ENCODE results near the gene B4GALNT2.

Gene B4GALNT2

DNA sequence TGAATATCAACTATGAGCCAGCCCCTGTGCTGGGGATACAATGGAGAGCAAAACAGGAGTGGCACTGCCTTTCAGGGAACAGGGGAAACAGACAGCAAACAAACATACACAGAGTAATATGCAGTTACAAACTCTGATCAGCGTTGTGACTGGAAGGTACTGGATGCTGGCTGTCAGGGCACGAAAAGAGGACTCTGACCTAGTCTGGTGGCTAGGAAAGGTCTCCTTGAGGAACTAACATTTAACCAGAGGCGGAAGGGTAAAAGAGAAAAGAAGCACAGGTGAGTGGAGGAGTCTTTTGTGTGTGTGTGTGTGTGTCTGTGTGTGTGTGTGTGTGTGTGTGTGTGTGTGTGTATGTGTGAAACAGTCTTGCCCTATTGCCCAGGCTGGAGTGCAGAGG lies 12.4 kb upstream of the B4GALNT2 start:
- no peak for TF ChIP-seq TAF1 (IDR thresholded peaks at IDR 0.05; ENCODE audit: borderline replicate concordance, insufficient read depth, low read length)
- no peak for TF ChIP-seq FOXP2 (optimal IDR thresholded peaks at IDR 0.05; ENCODE audit: borderline replicate concordance, extremely low read depth, extremely low read length, insufficient read depth)
- TF ChIP-seq POLR2AphosphoS5 (IDR thresholded peaks at IDR 0.05; ENCODE audit: low read depth, low read length): no peak
- no peak for TF ChIP-seq SIN3A (IDR thresholded peaks at IDR 0.05; ENCODE audit: borderline replicate concordance, insufficient read depth, low read length)
- no peak for TF ChIP-seq REST (IDR thresholded peaks at IDR 0.05; ENCODE audit: insufficient read depth in 1 of 2, low read depth in 2 of 2, low read length in 2 of 2)

DNA sequence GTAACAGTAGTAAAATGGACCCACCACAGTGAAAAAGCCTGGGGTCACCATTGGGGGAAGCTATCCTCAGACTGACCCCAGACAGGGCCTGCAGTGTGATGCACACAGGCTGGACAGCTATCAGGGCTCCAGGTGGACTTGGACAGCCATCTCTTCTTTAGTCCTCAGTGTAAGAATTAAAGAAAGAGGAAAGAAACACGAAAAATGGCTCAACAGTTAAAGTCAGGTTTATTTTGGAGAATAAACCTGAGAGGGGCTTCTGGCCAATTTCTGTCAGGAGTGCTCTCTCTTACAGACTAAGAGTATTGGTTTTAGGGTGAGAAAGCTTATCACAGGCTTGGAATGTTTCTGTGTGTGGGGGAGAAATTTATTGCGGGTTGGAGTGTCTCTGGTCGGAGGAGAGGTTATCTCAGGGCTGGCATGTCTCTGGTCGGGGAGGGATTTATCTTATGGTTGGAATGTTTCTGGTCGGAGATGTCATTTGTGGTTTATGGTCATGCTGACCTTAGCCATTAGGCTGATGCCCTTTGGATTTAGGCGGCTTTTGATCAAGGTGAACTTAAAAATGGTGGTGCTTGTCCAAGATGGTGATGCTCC lies 10.8 kb upstream of the B4GALNT2 start:
- TF ChIP-seq SIN3A (IDR thresholded peaks at IDR 0.05; ENCODE audit: borderline replicate concordance, insufficient read depth, low read length): no peak
- no peak for TF ChIP-seq POLR2AphosphoS5 (IDR thresholded peaks at IDR 0.05; ENCODE audit: low read depth, low read length)
- TF ChIP-seq REST (IDR thresholded peaks at IDR 0.05; ENCODE audit: insufficient read depth in 1 of 2, low read depth in 2 of 2, low read length in 2 of 2): no peak
- TF ChIP-seq FOXP2 (optimal IDR thresholded peaks at IDR 0.05; ENCODE audit: borderline replicate concordance, extremely low read depth, extremely low read length, insufficient read depth): no peak
- TF ChIP-seq TAF1 (IDR thresholded peaks at IDR 0.05; ENCODE audit: borderline replicate concordance, insufficient read depth, low read length): no peak

DNA sequence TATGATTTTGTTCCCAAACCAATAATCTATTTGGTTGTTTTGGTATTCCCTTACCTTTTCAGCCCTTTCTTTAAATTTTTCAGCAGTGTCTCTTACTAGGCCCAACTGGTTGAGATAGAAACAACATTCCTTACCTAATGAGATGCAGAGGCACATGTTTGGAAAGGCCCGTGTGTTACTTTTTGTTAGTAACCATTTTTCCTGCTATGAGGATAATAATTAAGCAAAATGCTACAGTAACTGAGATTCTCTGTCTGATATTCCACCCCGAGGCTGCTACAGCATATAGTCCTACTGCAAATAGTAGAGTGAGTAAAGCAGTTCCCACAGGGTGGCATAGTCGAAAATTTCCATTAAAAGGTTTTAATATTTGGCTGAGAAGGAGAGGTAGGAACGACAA lies 10.0 kb upstream of the B4GALNT2 start:
- TF ChIP-seq SIN3A (IDR thresholded peaks at IDR 0.05; ENCODE audit: borderline replicate concordance, insufficient read depth, low read length) (no peak), POLR2AphosphoS5 (IDR thresholded peaks at IDR 0.05; ENCODE audit: low read depth, low read length) (no peak), TAF1 (IDR thresholded peaks at IDR 0.05; ENCODE audit: borderline replicate concordance, insufficient read depth, low read length) (no peak), FOXP2 (optimal IDR thresholded peaks at IDR 0.05; ENCODE audit: borderline replicate concordance, extremely low read depth, extremely low read length, insufficient read depth) (no peak), REST (IDR thresholded peaks at IDR 0.05; ENCODE audit: insufficient read depth in 1 of 2, low read depth in 2 of 2, low read length in 2 of 2) (no peak)

DNA sequence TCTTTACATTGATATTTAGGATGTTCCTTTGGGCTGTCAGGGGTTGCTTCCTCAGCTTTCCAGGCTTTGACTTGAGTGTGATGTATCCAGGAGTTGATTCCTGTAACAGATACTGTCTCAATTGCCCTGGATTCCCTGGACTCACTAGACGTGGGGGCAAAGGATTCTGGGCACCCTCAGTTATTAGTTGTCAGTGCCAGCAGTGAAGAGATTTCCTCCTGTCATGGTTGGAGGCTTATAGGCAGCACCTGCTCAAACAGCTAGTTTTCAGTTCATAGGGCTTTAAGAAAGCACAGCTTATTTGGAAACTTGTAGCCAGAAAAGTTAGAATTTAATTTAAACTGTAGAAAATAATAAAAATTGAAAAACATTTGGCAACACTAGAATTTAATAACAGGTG lies 9.5 kb upstream of the B4GALNT2 start:
- TF ChIP-seq REST (IDR thresholded peaks at IDR 0.05; ENCODE audit: insufficient read depth in 1 of 2, low read depth in 2 of 2, low read length in 2 of 2): no peak
- no peak for TF ChIP-seq FOXP2 (optimal IDR thresholded peaks at IDR 0.05; ENCODE audit: borderline replicate concordance, extremely low read depth, extremely low read length, insufficient read depth)
- no peak for TF ChIP-seq TAF1 (IDR thresholded peaks at IDR 0.05; ENCODE audit: borderline replicate concordance, insufficient read depth, low read length)
- TF ChIP-seq SIN3A (IDR thresholded peaks at IDR 0.05; ENCODE audit: borderline replicate concordance, insufficient read depth, low read length): no peak
- no peak for TF ChIP-seq POLR2AphosphoS5 (IDR thresholded peaks at IDR 0.05; ENCODE audit: low read depth, low read length)

All from PFSK-1 (cell line).